Activated naive CD4-positive, alpha-beta T cell treated with anti-CD3 and anti-CD28 coated beads for 36 hours (primary cell): Measurements from ENCODE around the gene TOPBP1. TPM values are rescaled to one million over a fixed set of nuclear protein-coding genes. Genes with fewer than 3 reads are reported as not detected.
"Not testable (repeated sequence)": the region's sequence is repeated elsewhere in the genome, so short reads cannot be mapped to it uniquely, and the experiment has no call there.

Experiments
- CTCF ChIA-PET: fragments of 350-600 bp; sonication (Branson Sonifier 250); formaldehyde crosslinking; loops from one replicate; lab custom pipeline; 2021; ENCODE audit warnings: antibody characterized with exemption; lab: Charles Lee
- DNase-seq: peaks from one replicate; pipeline ENCODE4 v3.0.0-alpha.2; 2020
- H3K27ac Mint-ChIP-seq: one replicate; pipeline ENCODE4 v1.8.0; 2021; ENCODE audit warnings: mild to moderate bottlenecking, mixed read lengths
- H3K27me3 Mint-ChIP-seq: one replicate; pipeline ENCODE4 v1.8.0; 2021; ENCODE audit warnings: low read depth, mixed read lengths
- H3K36me3 Mint-ChIP-seq: one replicate; pipeline ENCODE4 v1.8.0; 2021; ENCODE audit warnings: low read depth, mixed read lengths
- H3K4me1 Mint-ChIP-seq: one replicate; pipeline ENCODE4 v1.8.0; 2021; ENCODE audit warnings: low read depth, mixed read lengths
- H3K4me3 Mint-ChIP-seq: one replicate; pipeline ENCODE4 v1.8.0; 2021; ENCODE audit warnings: mild to moderate bottlenecking, moderate library complexity, mixed read lengths
- H3K9me3 Mint-ChIP-seq: one replicate; pipeline ENCODE4 v1.8.0; 2021; ENCODE audit warnings: mixed read lengths
- intact Hi-C: fragments of 100-400 bp; cut with micrococcal nuclease; formaldehyde crosslinking; loops from one replicate; pipeline ENCODE4 v1.15.1; 2023
- total RNA-seq, 2 experiments: library from RNA; stranded (reverse); gene quantifications; one replicate each; pipeline ENCODE4 v1.2.3, GENCODE V29; 2021

The TOPBP1 gene
- total RNA-seq, 2 experiments from 2014 or later, result 65.4 to 65.8 TPM

- CTCF ChIA-PET, result no interaction called here
- Mint-ChIP-seq H3K4me3 (no peak overlapping the region), H3K27me3 (peaks cover 20% of the 10 kb centered on the region), H3K9me3 (no peaks in the 10 kb centered on the region), H3K4me1 (peaks cover 4% of the 10 kb centered on the region), H3K27ac (no peak overlapping the region), H3K36me3 (no peaks in the 10 kb centered on the region)
- no peak for DNase-seq
- intact Hi-C loops, result loop anchor here (10.0 kb wide), 1 partner anchor 625 kb away; no protein-coding TSS in a partner anchor
Measured at GRCh38 chr3:133669949-133670524, 8.3 kb upstream of the TOPBP1 start.

- intact Hi-C loops, result loop anchor here (10.0 kb wide), 1 partner anchor 628 kb away; no protein-coding TSS in a partner anchor
- DNase-seq, result no peak
- Mint-ChIP-seq H3K4me1 (peaks cover 15% of the 10 kb centered on the region), H3K27me3 (peaks cover 2% of the 10 kb centered on the region), H3K36me3 (peaks cover 1% of the 10 kb centered on the region), H3K9me3 (no peaks in the 10 kb centered on the region), H3K4me3 (no peak overlapping the region), H3K27ac (no peak overlapping the region)
- CTCF ChIA-PET, result no interaction called here
Measured at GRCh38 chr3:133667118-133667517, 5.4 kb upstream of the TOPBP1 start.

GRCh38 chr3:133665188-133665587, 3.4 kb upstream of the TOPBP1 start:
- not testable (repeated sequence) for H3K4me3 Mint-ChIP-seq, H3K9me3 Mint-ChIP-seq, DNase-seq, H3K36me3 Mint-ChIP-seq, H3K27me3 Mint-ChIP-seq, H3K27ac Mint-ChIP-seq
- H3K4me1 Mint-ChIP-seq, result peaks cover 17% of the 10 kb centered on the region
- intact Hi-C loops, result loop anchor here (10.0 kb wide), 1 partner anchor 630 kb away; no protein-coding TSS in a partner anchor
- CTCF ChIA-PET, result interaction anchor here (1.0 kb wide), 1 partner anchor 153 kb away, joined by 4 read pairs; no protein-coding TSS in a partner anchor

- H3K36me3 Mint-ChIP-seq, result peaks cover 14% of the 10 kb centered on the region
- CTCF ChIA-PET, result interaction anchor here (0.6 to 1.5 kb wide), 9 partner anchors 10 to 475 kb away, joined by 3 to 7 read pairs (median 3); no protein-coding TSS in a partner anchor
- H3K4me3 Mint-ChIP-seq, result peak overlapping the region; percentile 25
- H3K27me3 Mint-ChIP-seq, result no peaks in the 10 kb centered on the region
- H3K27ac Mint-ChIP-seq, result peak overlapping the region; percentile 73
- no peaks in the 10 kb centered on the region for H3K9me3 Mint-ChIP-seq
- H3K4me1 Mint-ChIP-seq, result peaks cover 28% of the 10 kb centered on the region
- intact Hi-C loops, result loop anchor here (1.0 to 10.0 kb wide), 7 partner anchors 175 to 1246 kb away; partner anchors contain the start of genes CEP63 and DNAJC13
- DNase-seq, result peak; percentile 17
Measured at GRCh38 chr3:133663569-133664313, 2.0 kb upstream of the TOPBP1 start.

GRCh38 chr3:133662278-133662651, 524 bp upstream of the TOPBP1 start:
- Mint-ChIP-seq H3K36me3 (peaks cover 23% of the 10 kb centered on the region), H3K4me3 (peak overlapping the region; percentile 98), H3K27ac (peak overlapping the region; percentile 98), H3K9me3 (no peaks in the 10 kb centered on the region), H3K27me3 (no peaks in the 10 kb centered on the region), H3K4me1 (peaks cover 28% of the 10 kb centered on the region)
- intact Hi-C loops, result loop anchor here (1.0 to 10.0 kb wide), 11 partner anchors 89 to 1245 kb away; partner anchors contain the start of genes CDV3, CEP63, DNAJC13 and NPHP3
- CTCF ChIA-PET, result interaction anchor here (1.2 to 1.5 kb wide), 2 partner anchors 107 to 158 kb away, joined by 3 to 7 read pairs; no protein-coding TSS in a partner anchor
- peak; percentile 66 for DNase-seq

GRCh38 chr3:133659806-133660205, 1.9 kb downstream of the TOPBP1 start:
- Mint-ChIP-seq H3K27me3 (no peaks in the 10 kb centered on the region), H3K4me1 (peaks cover 28% of the 10 kb centered on the region), H3K36me3 (peaks cover 39% of the 10 kb centered on the region), H3K9me3 (no peaks in the 10 kb centered on the region), H3K4me3 (peak overlapping the region; percentile 98), H3K27ac (no peak overlapping the region)
- CTCF ChIA-PET, result no interaction called here
- no peak for DNase-seq
- intact Hi-C loops, result loop anchor here (5.0 to 10.0 kb wide), 3 partner anchors 552 to 1243 kb away; partner anchors contain the start of gene DNAJC13

GRCh38 chr3:133655731-133656515, 5.8 kb downstream of the TOPBP1 start:
- Mint-ChIP-seq H3K36me3 (peaks cover 50% of the 10 kb centered on the region), H3K27ac (no peak overlapping the region), H3K4me3 (no peak overlapping the region), H3K27me3 (no peaks in the 10 kb centered on the region), H3K9me3 (no peaks in the 10 kb centered on the region), H3K4me1 (peaks cover 14% of the 10 kb centered on the region)
- intact Hi-C loops, result no loop called here
- no peak for DNase-seq
- CTCF ChIA-PET, result interaction anchor here (1.3 kb wide), 1 partner anchor 162 kb away, joined by 4 read pairs; no protein-coding TSS in a partner anchor

- Mint-ChIP-seq H3K36me3 (peaks cover 43% of the 10 kb centered on the region), H3K4me1 (peaks cover 1% of the 10 kb centered on the region), H3K9me3 (no peaks in the 10 kb centered on the region), H3K27me3 (no peaks in the 10 kb centered on the region), H3K4me3 (no peak overlapping the region), H3K27ac (no peak overlapping the region)
- intact Hi-C loops, result no loop called here
- DNase-seq, result no peak
- CTCF ChIA-PET, result interaction anchor here (1.5 kb wide), 1 partner anchor 167 kb away, joined by 4 read pairs; no protein-coding TSS in a partner anchor
Measured at GRCh38 chr3:133649486-133650068, 12.2 kb downstream of the TOPBP1 start.

- Mint-ChIP-seq H3K27ac (no peak overlapping the region), H3K4me3 (no peak overlapping the region), H3K27me3 (no peaks in the 10 kb centered on the region), H3K9me3 (no peaks in the 10 kb centered on the region), H3K4me1 (peaks cover 1% of the 10 kb centered on the region), H3K36me3 (peaks cover 58% of the 10 kb centered on the region)
- no peak for DNase-seq
- intact Hi-C loops, result loop anchor here (5.0 kb wide), 1 partner anchor 37 kb away; no protein-coding TSS in a partner anchor
- CTCF ChIA-PET, result interaction anchor here (0.6 kb wide), 1 partner anchor 162 kb away, joined by 5 read pairs; no protein-coding TSS in a partner anchor
Measured at GRCh38 chr3:133644768-133645167, 17.0 kb downstream of the TOPBP1 start.

GRCh38 chr3:133643611-133644010, 18.1 kb downstream of the TOPBP1 start:
- Mint-ChIP-seq H3K27me3 (no peaks in the 10 kb centered on the region), H3K36me3 (peaks cover 64% of the 10 kb centered on the region), H3K4me1 (no peaks in the 10 kb centered on the region), H3K27ac (no peak overlapping the region), H3K4me3 (no peak overlapping the region), H3K9me3 (no peaks in the 10 kb centered on the region)
- DNase-seq, result no peak
- CTCF ChIA-PET, result no interaction called here
- intact Hi-C loops, result loop anchor here (5.0 kb wide), 1 partner anchor 36 kb away; no protein-coding TSS in a partner anchor

- H3K4me3 Mint-ChIP-seq, result no peak overlapping the region
- no peaks in the 10 kb centered on the region for H3K4me1 Mint-ChIP-seq
- H3K9me3 Mint-ChIP-seq, result no peaks in the 10 kb centered on the region
- H3K36me3 Mint-ChIP-seq, result peaks cover 66% of the 10 kb centered on the region
- no peak overlapping the region for H3K27ac Mint-ChIP-seq
- no peak for DNase-seq
- intact Hi-C loops, result loop anchor here (5.0 kb wide), 1 partner anchor 34 kb away; no protein-coding TSS in a partner anchor
- H3K27me3 Mint-ChIP-seq, result no peaks in the 10 kb centered on the region
- CTCF ChIA-PET, result no interaction called here
Measured at GRCh38 chr3:133641254-133641653, 20.5 kb downstream of the TOPBP1 start.
